PC-3 (cell line): Measurements from ENCODE around the gene SARDH.

Experiments used
- CTCF ChIP-seq: fragments of 300-600 bp; sonication (generic); conservative IDR thresholded peaks from 2 replicates; pipeline ENCODE4 v1.5.1; 2017; ENCODE audit warnings: antibody characterized with exemption, low read depth, mild to moderate bottlenecking, low read length
- EZH2 ChIP-seq: fragments of 300-600 bp; sonication (generic); IDR thresholded peaks from one replicate; pipeline ENCODE4 v1.6.1; 2017; ENCODE audit warnings: antibody characterized with exemption, mild to moderate bottlenecking, low read length; ENCODE audit not compliant: unreplicated experiment

- TF ChIP-seq CTCF (no peak), EZH2 (no peak)
Measured at GRCh38 chr9:133734590-133735414, 3.4 kb downstream of the SARDH start.
